AML-193 (cell line): ENCODE measurements around the gene KBTBD13.
"Not testable (repeated sequence)": the region's sequence is repeated elsewhere in the genome, so short reads cannot be mapped to it uniquely, and the experiment has no call there.

Experiments used
- DNase-seq, 2 experiments: peaks; one replicate each; lab custom pipeline; 2025; lab: John Stamatoyannopoulos, UW

The KBTBD13 gene

DNA sequence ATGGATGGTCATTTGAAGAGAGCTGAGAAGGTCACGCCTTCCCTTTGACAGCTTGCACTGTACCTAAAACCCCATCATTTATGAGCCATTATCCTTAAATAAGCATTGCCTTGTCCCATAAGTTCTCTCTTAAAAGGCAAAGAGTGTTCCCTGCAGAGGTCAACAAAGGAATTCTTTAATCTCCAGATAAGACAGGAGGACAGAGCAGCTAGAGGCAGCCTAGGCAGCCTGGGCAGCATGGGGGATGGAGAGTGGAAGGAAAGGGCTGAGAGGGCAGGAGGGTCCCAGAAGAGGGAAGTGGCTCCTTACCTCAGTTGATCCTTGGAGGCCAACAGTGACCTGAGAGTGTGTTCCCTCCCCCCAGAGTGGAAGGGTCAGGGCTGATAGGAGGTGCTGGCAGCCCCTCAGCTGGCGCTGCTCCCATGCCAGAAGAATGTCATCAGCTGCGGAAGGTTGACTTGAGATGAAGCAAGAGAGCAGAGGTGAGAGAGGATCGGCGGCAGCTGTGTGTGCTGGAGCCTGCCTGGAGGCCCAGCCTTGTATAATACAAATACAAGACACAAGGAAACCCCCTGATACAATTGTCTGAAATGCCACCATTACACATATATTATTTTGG lies 12.8 kb downstream of the KBTBD13 start:
- DNase-seq = no peak

GRCh38 chr15:65091946-65092770 lies 15.6 kb downstream of the KBTBD13 start:
- DNase-seq = no peak

- DNase-seq = no peak
Observed at GRCh38 chr15:65092911-65093792, 16.6 kb downstream of the KBTBD13 start.

- not testable (repeated sequence) for DNase-seq
Observed at GRCh38 chr15:65093793-65094170, 17.2 kb downstream of the KBTBD13 start.

DNA sequence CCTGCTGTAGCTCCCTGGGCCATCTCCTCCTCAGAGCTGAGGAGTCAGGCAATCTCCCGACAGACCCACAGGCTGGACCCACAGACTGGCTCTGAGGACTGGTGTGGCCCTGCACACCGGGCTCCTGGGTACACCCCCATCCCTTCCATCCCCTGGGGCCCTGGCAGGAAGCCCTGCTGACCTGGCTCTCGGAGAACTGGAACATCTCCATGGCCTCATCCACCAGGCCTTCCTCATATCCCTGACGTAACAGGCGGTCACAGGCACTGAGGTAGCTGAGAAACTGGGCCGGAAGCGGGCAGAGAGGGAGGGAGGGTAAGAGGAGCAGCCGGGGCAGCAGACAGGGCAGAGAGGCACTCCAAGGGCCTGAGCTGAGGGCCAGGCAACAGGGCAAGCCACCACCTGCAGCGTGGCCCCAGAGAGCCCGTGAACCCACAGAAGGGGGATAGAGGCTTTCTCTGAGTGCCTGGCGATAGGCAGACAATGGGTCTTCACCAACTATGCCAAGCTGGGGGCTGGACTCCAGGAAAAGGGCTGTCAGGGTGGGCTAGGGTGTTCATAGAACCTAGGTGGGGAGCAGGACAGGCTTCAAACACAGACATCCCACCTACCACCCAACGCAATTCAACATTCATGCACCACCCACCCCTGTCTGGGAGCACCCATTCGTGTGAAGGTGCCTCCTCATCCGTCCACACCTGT lies 17.9 kb downstream of the KBTBD13 start:
- no peak for DNase-seq

DNA sequence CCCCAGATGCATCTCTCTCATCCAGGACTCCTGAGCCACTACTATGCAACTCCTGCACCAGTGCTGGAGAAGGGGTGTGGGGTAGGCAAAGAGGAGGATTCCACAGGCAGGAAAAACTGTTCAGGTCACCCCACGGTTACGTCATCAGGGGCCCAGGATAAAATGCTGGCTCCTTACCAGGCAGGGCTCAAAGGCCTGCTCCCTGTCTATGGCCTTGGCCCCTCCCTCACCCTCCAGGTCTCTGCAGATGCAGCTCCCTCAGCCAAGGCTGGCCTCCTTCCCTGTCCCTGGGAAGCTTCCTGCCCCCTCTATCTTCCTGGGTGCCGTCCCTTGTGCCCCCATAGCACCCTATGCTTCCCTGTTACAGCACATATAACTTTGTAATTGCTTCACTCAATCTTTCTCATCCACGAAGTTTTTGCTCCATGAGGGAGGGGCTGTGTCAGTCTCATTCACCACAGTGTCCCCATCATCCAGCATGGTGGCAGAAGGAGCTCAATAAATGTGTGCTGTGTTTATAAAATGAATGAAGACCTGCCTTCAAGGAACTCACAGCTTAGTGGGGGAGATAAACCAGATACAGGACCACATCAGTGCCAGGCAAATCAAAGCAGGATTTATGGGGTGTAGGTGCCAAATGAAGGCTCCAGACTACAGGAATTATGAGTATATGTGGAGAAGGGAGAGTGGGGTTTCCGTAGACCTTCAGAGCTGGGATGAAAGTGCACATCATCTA lies 18.6 kb downstream of the KBTBD13 start:
- DNase-seq = no peak

GRCh38 chr15:65095747-65096104 lies 19.2 kb downstream of the KBTBD13 start:
- no peak for DNase-seq

DNA sequence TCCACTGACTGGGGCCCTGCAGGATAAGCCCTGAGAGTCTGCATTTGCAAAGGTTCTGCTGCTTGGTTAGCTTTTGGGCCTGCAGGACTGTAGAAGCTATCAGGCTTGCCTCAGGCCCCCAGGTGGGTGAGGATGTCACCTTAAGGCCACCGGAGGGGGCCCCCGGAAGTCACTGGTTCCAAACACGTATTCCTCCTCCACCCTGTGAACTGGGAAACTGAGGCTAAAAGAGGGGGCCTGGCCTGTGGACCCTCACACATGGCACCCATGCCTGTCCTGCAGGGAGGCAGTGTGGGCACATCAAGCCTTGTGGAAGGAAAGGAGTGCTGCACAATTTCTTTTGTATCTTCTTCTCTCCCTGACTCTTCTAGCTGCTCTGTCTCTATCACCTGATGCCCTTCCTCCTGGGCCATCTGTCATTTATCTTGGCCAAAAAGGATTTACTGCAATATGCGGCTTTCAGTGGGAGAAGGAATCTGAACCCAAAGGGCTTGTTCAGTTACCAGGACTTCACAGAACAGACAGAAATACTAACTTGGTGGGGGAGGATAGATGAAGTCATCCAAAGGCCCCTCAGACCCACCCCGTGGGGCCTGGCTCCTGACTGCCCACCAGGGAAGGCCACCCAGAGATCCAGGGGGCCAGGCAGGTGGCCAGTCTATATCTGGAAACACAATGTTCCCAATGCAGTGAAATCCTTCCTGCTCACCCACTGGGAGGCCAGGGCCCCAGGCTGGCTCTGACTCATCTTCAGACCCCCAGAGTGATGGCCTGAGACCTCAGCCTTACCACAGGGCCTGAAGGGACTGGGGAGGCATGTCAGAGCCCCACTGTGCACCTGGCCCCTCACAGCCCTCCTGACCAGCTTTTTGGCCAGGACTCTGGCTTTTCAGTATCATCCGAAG lies 20.2 kb downstream of the KBTBD13 start:
- no peak for DNase-seq

DNA sequence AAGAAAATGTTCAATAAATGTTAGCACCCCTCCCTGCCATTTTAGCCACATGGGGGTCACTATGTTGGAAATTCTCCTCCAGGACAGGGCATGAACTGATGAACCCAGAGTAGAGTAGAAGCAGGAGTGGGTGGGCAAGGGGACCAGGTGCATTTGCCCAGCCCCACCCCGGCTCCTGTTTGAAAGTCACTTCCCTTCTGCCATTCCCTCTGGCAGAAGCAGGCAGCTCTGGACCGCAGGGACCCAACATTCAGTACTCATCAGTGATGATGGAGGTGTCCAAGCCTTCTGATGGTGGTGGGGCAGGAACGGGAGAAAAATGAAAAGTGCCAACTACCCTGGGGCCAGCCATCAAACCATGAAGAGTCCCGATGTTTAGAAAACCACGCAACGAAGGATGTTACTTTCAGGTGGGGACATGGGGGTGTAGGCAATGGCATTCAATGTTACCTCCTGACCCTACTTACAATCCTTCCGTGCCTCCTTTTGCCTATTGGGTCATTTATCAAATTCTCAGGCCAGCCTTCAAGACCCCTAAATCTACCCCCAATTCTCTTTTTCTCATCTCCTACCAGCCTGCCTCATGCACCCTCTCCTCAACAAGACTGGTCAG lies 21.2 kb downstream of the KBTBD13 start:
- no peak for DNase-seq

DNA sequence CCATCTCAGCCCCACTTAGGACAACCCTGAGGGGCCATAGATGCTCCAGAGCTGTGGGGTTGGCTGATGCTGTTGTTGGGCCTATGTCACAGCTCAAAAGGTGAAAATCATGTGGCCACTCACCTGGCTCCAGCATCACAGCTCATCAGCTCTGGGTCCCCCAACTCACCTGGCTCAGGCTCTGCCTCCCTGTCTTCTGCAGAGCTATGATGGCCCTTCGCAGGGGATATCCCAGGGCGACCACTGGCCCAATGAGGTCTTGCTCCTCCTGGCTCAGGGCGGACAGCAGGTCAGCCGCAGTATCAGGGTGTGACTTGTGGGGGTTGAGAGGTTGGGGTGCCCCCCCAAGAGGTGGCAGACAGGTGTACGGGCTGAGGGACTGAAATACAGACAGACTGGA lies 22.8 kb downstream of the KBTBD13 start:
- DNase-seq = no peak

DNA sequence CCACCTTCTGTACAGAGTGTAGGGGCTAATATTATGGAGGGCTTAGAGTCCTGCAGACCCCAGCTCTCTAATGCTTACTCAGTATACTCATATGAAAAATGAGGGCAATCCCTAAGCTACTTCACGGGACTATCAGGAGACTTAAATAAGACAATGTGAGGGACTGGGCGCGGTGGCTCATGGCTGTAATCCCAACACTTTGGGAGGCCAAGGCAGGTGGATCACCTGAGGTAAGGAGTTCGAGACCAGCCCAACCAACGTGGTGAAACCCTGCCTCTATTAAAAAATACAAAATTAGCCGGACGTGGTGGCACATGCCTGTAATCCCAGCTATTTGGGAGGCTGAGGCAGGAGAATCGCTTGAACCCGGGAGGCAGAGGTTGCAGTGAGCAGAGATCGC lies 23.3 kb downstream of the KBTBD13 start:
- DNase-seq = not testable (repeated sequence)

GRCh38 chr15:65100442-65100841 lies 23.9 kb downstream of the KBTBD13 start:
- DNase-seq = no peak

GRCh38 chr15:65101411-65101890 lies 24.9 kb downstream of the KBTBD13 start:
- peak; percentile 3 to 16 for DNase-seq

GRCh38 chr15:65101891-65102708 lies 25.6 kb downstream of the KBTBD13 start:
- DNase-seq = no peak

GRCh38 chr15:65102912-65103311 lies 26.4 kb downstream of the KBTBD13 start:
- DNase-seq = no peak

DNA sequence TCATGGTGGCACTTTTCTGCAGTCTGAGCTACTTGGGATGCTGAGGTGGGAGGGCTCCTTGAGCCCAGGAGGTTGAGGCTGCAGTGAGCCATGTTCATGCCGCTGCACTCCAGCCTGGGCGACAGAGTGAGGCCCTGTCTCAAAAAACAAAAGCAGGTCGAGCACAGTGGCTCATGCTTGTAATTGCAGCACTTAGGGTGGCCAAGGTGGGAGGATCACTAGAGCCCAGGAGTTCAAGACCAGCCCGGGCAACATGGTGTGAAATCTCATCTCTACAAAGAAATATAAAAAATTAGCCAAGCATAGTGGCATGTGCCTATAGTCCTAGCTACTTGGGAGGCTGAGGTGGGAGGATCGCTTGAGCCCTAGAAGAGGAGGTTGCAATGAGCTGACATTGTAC lies 28.5 kb downstream of the KBTBD13 start:
- no peak for DNase-seq

- DNase-seq = no peak
Observed at GRCh38 chr15:65106011-65106590, 29.6 kb downstream of the KBTBD13 start.

DNA sequence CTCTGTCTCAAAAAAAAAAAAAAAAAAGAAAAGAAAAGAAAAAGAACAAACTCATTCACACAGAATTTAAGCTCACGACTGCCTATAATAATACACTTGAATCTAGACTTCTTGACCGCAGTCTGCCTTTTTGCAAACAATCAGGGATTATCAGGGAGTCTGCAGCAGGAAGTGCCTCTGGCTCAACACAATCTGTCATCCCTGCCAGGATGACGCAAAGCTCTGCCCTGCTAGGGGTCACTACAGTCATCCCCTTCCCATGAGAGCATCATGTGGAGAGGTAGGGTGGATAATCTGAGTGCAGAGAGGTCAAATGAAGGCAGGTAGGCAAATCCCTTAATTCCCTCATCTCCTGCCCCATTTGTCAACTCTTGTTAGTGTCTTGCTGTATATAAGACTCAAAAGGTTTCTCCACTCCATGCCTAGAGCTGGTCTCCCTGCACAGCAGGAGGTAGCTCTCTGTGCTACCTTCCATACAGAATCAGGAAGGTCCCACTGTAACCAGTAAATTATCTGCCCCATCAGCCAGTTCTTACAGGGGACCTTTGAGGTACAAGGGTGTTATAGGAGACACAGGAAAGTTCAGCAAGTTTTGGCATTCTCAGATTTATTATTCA lies 34.2 kb downstream of the KBTBD13 start:
- no peak for DNase-seq
